Measurements from ENCODE around the gene TFF3.

TFF3 gene

DNA sequence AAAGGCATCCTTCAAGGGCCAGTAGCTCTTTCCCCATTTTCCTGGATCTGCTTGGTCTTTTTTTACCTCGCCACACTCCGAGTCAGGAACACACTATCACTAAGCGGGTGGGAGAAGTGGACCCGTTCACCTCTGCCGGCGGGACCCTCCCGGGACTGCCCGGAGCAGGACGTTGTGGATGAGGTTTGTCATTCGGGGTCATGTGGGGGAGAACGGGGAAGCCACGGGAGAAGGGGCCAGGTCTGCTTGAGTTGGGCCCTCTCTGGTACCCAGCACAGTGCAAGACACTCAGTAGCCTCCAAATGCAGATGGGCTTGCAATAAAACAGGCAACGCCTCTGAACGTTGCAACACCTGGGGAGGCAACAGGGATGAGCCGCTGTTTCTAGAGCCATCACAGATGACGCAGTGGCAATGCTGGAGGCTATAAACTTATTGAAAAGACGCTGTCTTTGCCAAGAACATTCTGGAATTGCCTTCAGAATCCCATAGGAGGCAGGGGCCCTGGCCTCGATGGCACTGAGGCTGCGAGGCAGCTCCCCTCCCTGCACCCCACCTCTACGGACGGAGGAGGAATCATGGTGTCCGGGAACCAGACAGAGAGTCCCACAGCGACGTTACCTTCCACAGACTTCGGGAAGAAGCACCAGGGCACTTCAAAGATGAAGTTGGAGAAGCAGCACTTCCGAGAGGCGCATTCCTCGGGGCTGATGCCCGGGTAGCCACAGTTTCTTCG is 31.8 kb upstream of the TFF3 start:
- DNase-seq, result no peak

DNA sequence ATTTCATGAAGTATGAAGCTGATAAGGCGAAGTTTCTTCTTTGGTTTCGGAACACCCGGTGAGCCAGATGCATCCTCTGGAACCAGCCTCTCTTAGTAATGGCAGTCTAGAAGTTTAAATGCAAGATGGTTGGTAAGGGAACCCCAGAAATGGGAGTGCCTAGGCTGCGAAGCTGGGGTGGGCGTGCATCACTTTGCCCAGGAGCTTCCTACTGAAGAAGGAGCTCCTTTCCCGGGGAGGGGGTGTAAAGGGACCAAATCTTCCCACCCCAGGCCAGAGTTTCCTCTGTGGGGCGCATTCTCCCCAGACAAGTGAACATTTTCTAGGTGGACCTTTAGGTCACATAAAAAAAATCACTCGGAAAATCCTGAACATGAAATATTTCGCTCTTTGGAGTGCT is 31.2 kb upstream of the TFF3 start:
- DNase-seq, result no peak

GRCh38 chr21:42344631-42345030 is 29.4 kb upstream of the TFF3 start:
- no peak for DNase-seq

- no peak for DNase-seq
These were observed 28.8 kb upstream of the TFF3 start for GRCh38 chr21:42343963-42344510.

GRCh38 chr21:42343556-42343955 is 28.3 kb upstream of the TFF3 start:
- no peak for DNase-seq

GRCh38 chr21:42343101-42343500 is 27.9 kb upstream of the TFF3 start:
- no peak for DNase-seq

- no peak for DNase-seq
These were observed 26.8 kb upstream of the TFF3 start for GRCh38 chr21:42341776-42342542.

DNA sequence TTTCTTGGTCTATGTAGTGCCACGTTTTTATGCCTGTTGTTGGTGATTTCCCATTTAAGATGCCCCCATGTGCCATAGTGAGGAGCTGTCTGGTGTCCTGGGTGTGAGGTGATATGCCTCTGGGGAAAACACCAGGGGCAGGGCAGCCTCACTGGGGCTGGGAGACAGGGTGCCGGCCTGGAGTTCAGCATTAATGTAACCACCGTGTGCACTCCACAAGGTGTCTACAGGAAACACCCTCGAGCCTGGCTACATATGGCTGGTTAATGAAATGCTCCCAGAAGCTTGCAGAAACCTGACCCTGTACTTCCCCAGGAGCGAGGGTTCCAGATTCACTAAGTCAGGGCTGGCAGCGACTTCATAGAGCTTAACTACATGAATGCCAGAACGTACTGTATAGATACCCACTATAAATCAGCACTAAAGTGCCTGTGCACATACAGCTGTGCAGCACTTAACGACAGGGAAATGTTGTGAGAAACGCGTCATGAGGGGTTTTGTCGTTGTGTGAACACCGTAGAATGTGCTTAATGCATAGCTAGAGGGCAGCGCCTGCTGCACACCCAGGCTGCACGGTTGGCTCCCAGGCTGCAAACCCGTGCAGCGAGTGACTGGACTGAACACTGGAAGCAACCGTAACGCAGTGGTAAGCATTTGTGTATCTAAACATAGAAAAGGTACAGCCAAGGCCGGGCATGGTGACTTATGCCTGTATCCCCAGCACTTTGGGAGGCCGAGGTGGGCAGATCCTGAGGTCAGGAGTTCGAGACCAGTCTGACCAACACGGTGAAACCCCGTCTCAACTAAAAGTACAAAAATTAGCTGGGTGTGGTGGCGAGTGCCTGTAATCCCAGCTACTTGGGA is 25.2 kb upstream of the TFF3 start:
- DNase-seq, result no peak

- no peak for DNase-seq
These were observed 23.8 kb upstream of the TFF3 start for GRCh38 chr21:42338729-42339715.

- DNase-seq, result peak; percentile 82 to 85
These were observed 22.9 kb upstream of the TFF3 start for GRCh38 chr21:42337830-42338728.

DNA sequence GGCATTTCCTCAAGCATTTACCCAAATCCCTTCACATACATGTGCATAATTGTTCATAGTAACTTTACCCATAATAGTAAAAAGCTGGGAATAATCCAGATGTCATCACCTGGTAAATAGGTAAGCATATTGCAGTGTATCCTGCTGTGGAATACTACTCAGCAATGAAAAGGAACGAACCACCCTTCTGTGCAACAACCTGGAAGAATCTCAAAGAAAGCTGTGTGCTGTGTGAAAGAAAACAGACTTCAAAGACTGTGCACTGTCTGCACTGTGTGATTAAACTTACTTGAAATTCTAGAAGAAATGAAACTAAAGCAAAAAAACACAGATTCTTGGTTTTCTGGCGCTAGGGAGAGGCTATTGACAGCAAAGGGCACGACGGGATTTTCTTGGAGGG is 22.1 kb upstream of the TFF3 start:
- no peak for DNase-seq

GRCh38 chr21:42336054-42336453 is 20.8 kb upstream of the TFF3 start:
- DNase-seq, result no peak

- no peak for DNase-seq
These were observed 17.5 kb upstream of the TFF3 start for GRCh38 chr21:42332557-42333317.

DNA sequence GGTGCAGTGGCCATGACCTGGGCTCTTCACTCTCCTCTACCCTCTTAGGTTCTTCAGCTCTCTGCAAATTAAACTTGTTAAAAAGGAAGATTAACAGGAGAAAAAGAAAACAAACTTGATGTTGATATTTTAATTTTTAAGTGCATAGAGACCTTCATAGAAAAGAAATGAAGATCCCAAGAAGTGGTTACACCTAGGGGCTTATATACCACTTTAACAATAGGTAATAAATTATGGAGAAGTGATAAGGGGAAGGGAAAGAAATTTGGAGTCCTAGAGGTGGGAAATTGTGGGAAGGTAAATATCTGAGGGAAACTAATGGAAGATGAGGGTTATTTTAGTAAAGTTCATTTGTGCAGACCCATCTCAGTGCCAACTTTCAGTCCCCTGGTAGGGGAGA is 16.5 kb upstream of the TFF3 start:
- no peak for DNase-seq

- DNase-seq, result no peak
These were observed 15.5 kb upstream of the TFF3 start for GRCh38 chr21:42330380-42331371.

GRCh38 chr21:42324896-42325295 is 9.7 kb upstream of the TFF3 start:
- DNase-seq, result no peak

DNA sequence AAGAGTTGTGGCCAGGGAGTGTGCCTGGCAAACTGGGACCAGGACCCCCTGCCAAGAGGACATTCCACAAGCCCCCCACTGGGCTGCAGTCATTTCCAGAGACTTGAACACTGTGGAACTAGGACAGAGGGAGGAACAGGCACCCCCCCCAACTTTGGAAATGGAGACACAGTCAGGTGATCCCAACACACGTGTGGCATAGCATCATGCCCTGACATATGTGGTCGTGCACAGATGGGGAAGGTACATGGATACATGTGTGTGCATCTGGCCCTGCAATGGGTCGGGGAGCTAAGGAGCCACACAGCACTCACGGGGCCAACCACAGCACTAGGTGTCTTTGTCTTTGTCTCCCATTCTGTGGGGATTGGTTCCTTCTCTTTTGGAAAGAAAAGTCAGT is 6.6 kb upstream of the TFF3 start:
- no peak for DNase-seq

GRCh38 chr21:42321231-42321630 is 6.0 kb upstream of the TFF3 start:
- no peak for DNase-seq

GRCh38 chr21:42320791-42321190 is 5.6 kb upstream of the TFF3 start:
- no peak for DNase-seq
